Astrocyte (in vitro differentiated cells and primary cell): Measurements from ENCODE around the gene ZCRB1. TPM values are rescaled to one million over a fixed set of nuclear protein-coding genes. Genes with fewer than 3 reads are reported as not detected.
"Not testable (repeated sequence)": the region's sequence is repeated elsewhere in the genome, so short reads cannot be mapped to it uniquely, and the experiment has no call there.

Experiments
- DNase-seq: peaks from one replicate; pipeline ENCODE4 v3.0.0-alpha.2; 2010; ENCODE audit warnings: low read depth
- FAIRE-seq: peaks from 2 replicates; lab custom pipeline; 2011; peaks lifted over from hg19 to GRCh38; lab: Jason Lieb, UNC
- H2AFZ ChIP-seq: 2 replicates; pipeline ENCODE4 v1.6.0; 2012; ENCODE audit warnings: low read depth, low read length, inconsistent platforms
- H3K27ac ChIP-seq: 2 replicates; pipeline ENCODE4 v1.5.1; 2011; ENCODE audit warnings: low read depth, low read length, inconsistent platforms
- H3K27me3 ChIP-seq: 2 replicates; pipeline ENCODE4 v1.6.0; 2011; ENCODE audit warnings: low read length, inconsistent platforms; ENCODE audit not compliant: insufficient read depth
- H3K36me3 ChIP-seq: 2 replicates; pipeline ENCODE4 v1.5.1; 2011; ENCODE audit warnings: low read length, inconsistent platforms; ENCODE audit not compliant: insufficient read depth
- H3K4me1 ChIP-seq: 2 replicates; pipeline ENCODE4 v1.5.1; 2011; ENCODE audit warnings: low read length, inconsistent platforms; ENCODE audit not compliant: insufficient read depth
- H3K4me2 ChIP-seq: 2 replicates; pipeline ENCODE4 v1.6.0; 2012; ENCODE audit warnings: low read length, inconsistent platforms
- H3K4me3 ChIP-seq: 2 replicates; pipeline ENCODE4 v1.5.1; 2011; ENCODE audit warnings: low read depth, mild to moderate bottlenecking, low read length, inconsistent platforms; ENCODE audit not compliant: insufficient read depth
- H3K79me2 ChIP-seq: 2 replicates; pipeline ENCODE4 v1.6.0; 2012; ENCODE audit warnings: mild to moderate bottlenecking, low read length, inconsistent platforms; ENCODE audit not compliant: insufficient read depth
- H3K9ac ChIP-seq: 2 replicates; pipeline ENCODE4 v1.6.0; 2012; ENCODE audit warnings: mild to moderate bottlenecking, low read length, inconsistent platforms
- H3K9me3 ChIP-seq: 2 replicates; pipeline ENCODE4 v1.5.1; 2012; ENCODE audit warnings: low read depth, mild to moderate bottlenecking, low read length, inconsistent platforms; ENCODE audit not compliant: insufficient read depth
- H4K20me1 ChIP-seq: 2 replicates; pipeline ENCODE4 v1.6.0; 2012; ENCODE audit warnings: low read length, inconsistent platforms; ENCODE audit not compliant: insufficient read depth
- H3K27ac Mint-ChIP-seq: one replicate; pipeline ENCODE4 v1.8.0; 2021; ENCODE audit warnings: mild to moderate bottlenecking, mixed read lengths; ENCODE audit not compliant: unreplicated experiment
- H3K27me3 Mint-ChIP-seq: one replicate; pipeline ENCODE4 v1.8.0; 2021; ENCODE audit warnings: low read depth, mixed read lengths; ENCODE audit not compliant: unreplicated experiment
- H3K36me3 Mint-ChIP-seq: one replicate; pipeline ENCODE4 v1.8.0; 2021; ENCODE audit warnings: low read depth, mixed read lengths; ENCODE audit not compliant: unreplicated experiment
- H3K4me1 Mint-ChIP-seq: one replicate; pipeline ENCODE4 v1.8.0; 2021; ENCODE audit warnings: low read depth, mixed read lengths; ENCODE audit not compliant: unreplicated experiment
- H3K4me3 Mint-ChIP-seq: one replicate; pipeline ENCODE4 v1.8.0; 2021; ENCODE audit warnings: mild to moderate bottlenecking, moderate library complexity, mixed read lengths; ENCODE audit not compliant: unreplicated experiment
- H3K9me3 Mint-ChIP-seq: one replicate; pipeline ENCODE4 v1.8.0; 2021; ENCODE audit warnings: mild to moderate bottlenecking, mixed read lengths; ENCODE audit not compliant: unreplicated experiment
- CTCF ChIP-seq: IDR thresholded peaks from 2 replicates; pipeline ENCODE4 v1.5.1; 2011; ENCODE audit warnings: low read depth, mild to moderate bottlenecking, inconsistent platforms, low read length, moderate library complexity; ENCODE audit not compliant: insufficient read depth
- EZH2 ChIP-seq: IDR thresholded peaks from 2 replicates; pipeline ENCODE4 v1.6.1; 2012; ENCODE audit warnings: mild to moderate bottlenecking, low read length, inconsistent platforms; ENCODE audit not compliant: insufficient read depth
- total RNA-seq: library from RNA; stranded (reverse); gene quantifications from 2 replicates; pipeline ENCODE4 v1.2.1, GENCODE V29; 2021

Gene ZCRB1
- total RNA-seq, 1 donor from 2014 or later = 45.8 TPM

DNA sequence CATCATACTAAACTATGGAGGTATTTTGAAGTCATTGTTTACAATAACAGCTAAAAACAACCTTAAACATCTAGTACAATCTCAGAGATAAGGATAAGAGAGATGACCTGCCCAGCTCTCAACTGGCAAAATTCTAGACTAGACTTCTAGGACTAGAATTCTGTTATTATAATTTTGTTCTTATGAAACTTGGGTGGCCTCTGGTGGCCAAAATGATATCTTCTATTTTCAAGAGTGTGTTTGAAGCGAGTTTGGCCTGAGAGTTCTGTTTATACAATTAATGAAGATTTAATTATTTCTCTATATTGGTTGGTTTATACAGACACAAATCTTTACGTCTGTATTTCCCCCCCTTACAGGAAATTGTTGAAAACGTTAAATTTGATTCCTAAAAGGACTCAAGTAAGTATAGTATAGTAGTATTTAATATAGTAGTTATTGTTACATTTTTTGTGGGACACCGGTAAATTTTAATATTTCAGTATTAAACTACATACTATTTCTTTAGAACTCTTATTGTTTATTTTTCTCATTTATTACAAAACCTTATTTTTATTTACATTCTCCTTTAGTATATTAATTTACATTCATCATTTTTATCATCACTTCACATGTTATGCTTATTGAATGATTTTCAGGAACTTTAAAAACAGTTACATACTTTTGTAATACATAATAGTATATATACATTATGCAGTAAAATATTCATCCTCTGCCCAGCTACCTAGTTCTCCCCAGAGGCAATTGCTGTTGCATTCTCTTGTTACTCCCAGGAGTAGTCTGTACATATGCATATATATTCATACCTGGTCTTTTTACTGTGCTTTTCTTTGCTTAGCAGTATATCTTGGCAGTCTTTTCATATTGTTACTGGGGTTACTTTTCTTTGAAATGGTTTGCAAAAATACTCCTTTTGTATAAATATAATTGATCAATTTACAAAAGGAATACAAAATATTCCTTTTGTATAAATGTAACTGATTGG lies 6.7 kb upstream of the ZCRB1 start:
- no peaks in the 10 kb centered on the region for H3K9me3 Mint-ChIP-seq
- Histone ChIP-seq H3K4me3 (no peak overlapping the region), H3K27ac (no peak overlapping the region), H3K36me3 (peaks cover 8% of the 10 kb centered on the region), H3K4me1 (peaks cover 4% of the 10 kb centered on the region), H3K79me2 (peaks cover 94% of the 10 kb centered on the region), H4K20me1 (peaks cover 46% of the 10 kb centered on the region), H3K27me3 (no peaks in the 10 kb centered on the region), H3K4me2 (no peak overlapping the region), H2AFZ (no peak overlapping the region), H3K9ac (no peak overlapping the region), H3K9me3 (no peaks in the 10 kb centered on the region)
- TF ChIP-seq EZH2 = no peak
- peak; percentile 62 for TF ChIP-seq CTCF
- FAIRE-seq = no peak
- H3K4me1 Mint-ChIP-seq = peaks cover 23% of the 10 kb centered on the region
- peaks cover 3% of the 10 kb centered on the region for H3K36me3 Mint-ChIP-seq
- H3K27me3 Mint-ChIP-seq = no peaks in the 10 kb centered on the region
- peak; percentile 11 for DNase-seq
- H3K4me3 Mint-ChIP-seq = no peak overlapping the region
- H3K27ac Mint-ChIP-seq = no peak overlapping the region

DNA sequence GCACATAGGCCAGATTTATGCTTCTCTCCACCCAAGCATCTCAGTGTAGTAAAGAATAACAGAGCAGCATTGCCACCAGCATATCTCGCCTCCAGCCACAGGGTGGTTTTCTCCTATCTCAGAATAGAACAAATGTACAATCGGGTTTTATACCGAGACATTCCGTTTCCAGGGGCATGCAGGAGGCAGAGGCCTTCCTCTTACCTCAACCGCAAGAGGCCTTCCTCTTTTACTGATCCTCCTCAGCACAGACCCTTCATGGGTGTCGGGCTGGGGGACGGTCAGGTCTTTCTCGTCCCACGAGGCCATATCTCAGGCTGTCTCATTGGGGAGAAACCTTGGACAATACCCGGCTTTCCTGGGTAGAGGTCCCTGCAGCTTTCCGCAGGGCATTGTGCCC lies 4.2 kb upstream of the ZCRB1 start:
- H3K27ac Mint-ChIP-seq, FAIRE-seq, H3K9ac ChIP-seq, H3K27ac ChIP-seq, H3K9me3 Mint-ChIP-seq, H3K27me3 Mint-ChIP-seq, H3K36me3 ChIP-seq, H3K4me2 ChIP-seq, H3K4me3 ChIP-seq, H3K27me3 ChIP-seq, DNase-seq, H3K4me3 Mint-ChIP-seq, H3K9me3 ChIP-seq, H2AFZ ChIP-seq, H3K36me3 Mint-ChIP-seq: not testable (repeated sequence)
- Histone ChIP-seq H3K79me2 (peaks cover 96% of the 10 kb centered on the region), H3K4me1 (peaks cover 13% of the 10 kb centered on the region), H4K20me1 (peaks cover 52% of the 10 kb centered on the region)
- peaks cover 26% of the 10 kb centered on the region for H3K4me1 Mint-ChIP-seq

DNA sequence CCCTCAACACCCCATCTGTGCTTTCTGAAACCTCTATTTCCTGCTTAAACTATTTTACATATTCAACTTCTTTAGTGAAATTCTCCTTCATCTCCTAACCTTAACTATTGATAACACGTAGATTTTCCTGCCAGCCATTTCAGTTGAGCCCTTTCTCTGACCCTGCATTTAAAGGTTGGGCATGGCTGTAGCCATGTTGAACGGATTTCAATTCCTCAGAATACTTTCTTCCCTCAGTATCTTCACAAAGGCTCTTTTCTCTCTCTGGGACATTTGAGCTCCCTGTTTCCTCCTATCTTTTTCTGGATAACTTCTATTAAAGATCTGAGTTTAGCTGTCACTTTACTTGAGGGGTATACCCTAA lies 1.3 kb upstream of the ZCRB1 start:
- H3K4me1 ChIP-seq = peaks cover 13% of the 10 kb centered on the region
- Mint-ChIP-seq H3K27ac (peak overlapping the region; percentile 34), H3K9me3 (no peaks in the 10 kb centered on the region), H3K27me3 (no peaks in the 10 kb centered on the region), H3K36me3 (peaks cover 3% of the 10 kb centered on the region), H3K4me1 (peaks cover 16% of the 10 kb centered on the region), H3K4me3 (peak overlapping the region; percentile 99)
- H3K4me3 ChIP-seq = peak overlapping the region; percentile 93
- no peaks in the 10 kb centered on the region for H3K27me3 ChIP-seq
- H3K27ac ChIP-seq = peak overlapping the region; percentile 77
- no peak for TF ChIP-seq EZH2
- no peak for TF ChIP-seq CTCF
- peaks cover 75% of the 10 kb centered on the region for H3K79me2 ChIP-seq
- H3K9me3 ChIP-seq = no peaks in the 10 kb centered on the region
- H3K4me2 ChIP-seq = peak overlapping the region; percentile 83
- H2AFZ ChIP-seq = no peak overlapping the region
- peak overlapping the region; percentile 89 for H3K9ac ChIP-seq
- DNase-seq = no peak
- H4K20me1 ChIP-seq = peaks cover 37% of the 10 kb centered on the region
- no peak for FAIRE-seq
- peaks cover 4% of the 10 kb centered on the region for H3K36me3 ChIP-seq
